Psoas muscle (tissue), 8 donors: Measurements from ENCODE around the gene CCDC69. TPM values are rescaled to one million over a fixed set of nuclear protein-coding genes. Genes with fewer than 3 reads are reported as not detected.

ENCODE experiments used
- ATAC-seq, 4 donors: fragments of 200-7000 bp; cut with Tn5 transposase; one replicate each; pipeline ENCODE4 v1.9.1; 2020; ENCODE audit warnings: moderate library complexity in 3 of 4, mild to moderate bottlenecking in 2 of 4
- DNase-seq, 2 donors: peaks; one replicate each; pipeline ENCODE4 v3.0.0-alpha.2; 2020
- H3K27ac ChIP-seq: fragments of 200-600 bp; one replicate; pipeline ENCODE4 v1.8.0; 2022
- H3K27me3 ChIP-seq, 3 donors: fragments of 200-600 bp in 1 of 3; one replicate each; pipeline versions ENCODE4 v1.6.1 to v1.8.0; 2013 to 2022; ENCODE audit warnings: low read length in 2 of 3, mild to moderate bottlenecking in 2 of 3, moderate library complexity in 1 of 3; ENCODE audit not compliant: insufficient read depth in 3 of 3
- H3K36me3 ChIP-seq, 2 donors: fragments of 200-600 bp in 1 of 2; one replicate each; pipeline versions ENCODE4 v1.6.1 to v1.8.0; 2013 to 2022; ENCODE audit warnings: low read depth in 1 of 2, mild to moderate bottlenecking in 1 of 2, moderate library complexity in 1 of 2; ENCODE audit not compliant: insufficient read depth in 1 of 2
- H3K4me1 ChIP-seq: fragments of 200-600 bp; one replicate; pipeline ENCODE4 v1.8.0; 2022
- H3K4me3 ChIP-seq: fragments of 200-600 bp; one replicate; pipeline ENCODE4 v1.8.0; 2022; ENCODE audit warnings: mild to moderate bottlenecking
- H3K9me3 ChIP-seq: fragments of 200-600 bp; one replicate; pipeline ENCODE4 v1.8.0; 2022
- WGBS, 3 donors: extraction: QIAGEN DNeasy Blood & Tissue Kit; methylation state at CpG; one replicate each; pipeline versions ENCODE4 v1.1.6 to v1.1.7; 2013; 5-methylcytosine and 5-hydroxymethylcytosine counted together
- intact Hi-C, 2 donors: fragments of 100-400 bp; cut with DNase I; formaldehyde crosslinking; loops; one replicate each; pipeline versions ENCODE4 v1.11.0 to v1.14.2; 2022
- polyA plus RNA-seq, 3 donors: library from polyadenylated mRNA; stranded (reverse); fragments of 200-250 nt; gene quantifications; one replicate each; pipeline ENCODE4 v1.2.3, GENCODE V29; 2013
- total RNA-seq, 4 donors: library from RNA; stranded (reverse); fragmentation: NEBNext Ultra II Directional in 2 of 4; extraction: Animal tissue kit (Norgen Biotek cat#: 25700) in 2 of 4; gene quantifications; one replicate each; pipeline versions ENCODE4 v1.2.1 to v1.2.4, GENCODE V29; 2021 to 2023
- TF ChIP-seq, protein P1 (sequence below): fragments of 200-600 bp; IDR thresholded peaks from one replicate; pipeline ENCODE4 v1.8.0; 2022; ENCODE audit warnings: antibody characterized with exemption
- donor health status: healthy with polysubstance abuse.
- donor health status: DM: no; HTN: no; CAD: no; lungs with moderate emphysema.
- donor health status: Bipolar disorder and iron deficiency.
- donor health status: healthy.
- donor health status: DM: yes; HTN: yes; CAD: no.
- donor health status: DM: no; HTN: no; CAD: no.
- donor health status: DM: no; HTN: no; CAD: no.
- donor health status: DM: yes; HTN: yes; CAD: no.

Gene CCDC69
- total and polyA plus RNA-seq, 7 donors: 27.0 to 180 (median 65.9) TPM

DNA sequence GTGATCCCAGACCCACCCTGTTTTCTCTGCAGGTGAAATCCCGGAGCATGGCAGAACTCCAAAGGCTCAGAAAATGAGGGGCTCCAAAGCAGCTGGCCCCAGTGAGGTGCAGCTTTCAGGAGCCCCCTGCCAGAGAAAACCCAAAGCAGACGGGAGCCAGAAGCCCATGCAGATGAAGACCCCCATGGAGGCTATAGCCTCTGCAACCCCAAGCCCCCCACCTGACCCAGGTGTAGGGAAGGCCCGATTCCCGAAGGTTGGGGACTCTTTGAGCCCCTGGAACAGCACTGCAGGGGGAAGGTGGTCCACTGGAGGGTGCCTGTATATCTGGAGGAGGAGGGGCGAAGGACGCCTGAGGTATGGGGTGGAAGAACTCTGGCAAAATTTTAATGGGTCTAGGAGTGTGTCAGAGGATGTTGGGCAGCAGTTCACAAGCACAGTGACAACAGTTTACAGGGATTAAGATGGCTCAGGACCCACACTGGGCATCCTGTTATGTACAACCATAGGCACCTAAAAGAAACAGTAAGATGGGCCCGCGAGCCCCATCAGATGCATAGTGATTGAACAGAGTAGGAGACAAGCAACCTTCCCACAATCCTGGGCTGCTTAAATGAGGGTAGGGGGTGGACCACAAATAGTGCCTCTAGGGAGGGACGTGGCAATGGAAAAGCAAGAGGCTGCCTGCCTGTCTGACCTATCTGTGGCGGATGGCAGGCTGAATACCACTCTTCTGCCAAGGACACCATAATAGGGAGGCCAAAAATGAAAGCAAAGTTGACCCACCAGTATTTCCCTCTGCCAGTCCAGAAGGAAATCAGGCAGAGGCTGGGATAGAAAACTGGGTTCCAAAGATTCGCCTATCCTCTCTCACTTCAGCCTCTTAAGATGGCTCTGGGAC lies 49.9 kb downstream of the CCDC69 start:
- H3K36me3 ChIP-seq: peaks cover 0 to 10% of the 10 kb centered on the region in 2 donors
- ATAC-seq: peak in 3 of 4 donors; percentile 7 to 30 (median 11)
- H3K27ac ChIP-seq: peak overlapping the region; percentile 55
- 74 to 79% (median 74%) methylated on average over 11 of the region's 11 CpGs for WGBS, 3 donors
- no peak for DNase-seq
- H3K9me3 ChIP-seq: no peaks in the 10 kb centered on the region
- intact Hi-C loops: loop anchor here in 1 of 2 donors (10.0 kb wide), 1 partner anchor 71 kb away; no protein-coding TSS in a partner anchor
- TF ChIP-seq, protein P1, sequence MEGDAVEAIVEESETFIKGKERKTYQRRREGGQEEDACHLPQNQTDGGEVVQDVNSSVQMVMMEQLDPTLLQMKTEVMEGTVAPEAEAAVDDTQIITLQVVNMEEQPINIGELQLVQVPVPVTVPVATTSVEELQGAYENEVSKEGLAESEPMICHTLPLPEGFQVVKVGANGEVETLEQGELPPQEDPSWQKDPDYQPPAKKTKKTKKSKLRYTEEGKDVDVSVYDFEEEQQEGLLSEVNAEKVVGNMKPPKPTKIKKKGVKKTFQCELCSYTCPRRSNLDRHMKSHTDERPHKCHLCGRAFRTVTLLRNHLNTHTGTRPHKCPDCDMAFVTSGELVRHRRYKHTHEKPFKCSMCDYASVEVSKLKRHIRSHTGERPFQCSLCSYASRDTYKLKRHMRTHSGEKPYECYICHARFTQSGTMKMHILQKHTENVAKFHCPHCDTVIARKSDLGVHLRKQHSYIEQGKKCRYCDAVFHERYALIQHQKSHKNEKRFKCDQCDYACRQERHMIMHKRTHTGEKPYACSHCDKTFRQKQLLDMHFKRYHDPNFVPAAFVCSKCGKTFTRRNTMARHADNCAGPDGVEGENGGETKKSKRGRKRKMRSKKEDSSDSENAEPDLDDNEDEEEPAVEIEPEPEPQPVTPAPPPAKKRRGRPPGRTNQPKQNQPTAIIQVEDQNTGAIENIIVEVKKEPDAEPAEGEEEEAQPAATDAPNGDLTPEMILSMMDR: no peak
- H3K4me3 ChIP-seq: peak overlapping the region; percentile 28
- H3K4me1 ChIP-seq: peaks cover 25% of the 10 kb centered on the region
- no peaks in the 10 kb centered on the region for H3K27me3 ChIP-seq

DNA sequence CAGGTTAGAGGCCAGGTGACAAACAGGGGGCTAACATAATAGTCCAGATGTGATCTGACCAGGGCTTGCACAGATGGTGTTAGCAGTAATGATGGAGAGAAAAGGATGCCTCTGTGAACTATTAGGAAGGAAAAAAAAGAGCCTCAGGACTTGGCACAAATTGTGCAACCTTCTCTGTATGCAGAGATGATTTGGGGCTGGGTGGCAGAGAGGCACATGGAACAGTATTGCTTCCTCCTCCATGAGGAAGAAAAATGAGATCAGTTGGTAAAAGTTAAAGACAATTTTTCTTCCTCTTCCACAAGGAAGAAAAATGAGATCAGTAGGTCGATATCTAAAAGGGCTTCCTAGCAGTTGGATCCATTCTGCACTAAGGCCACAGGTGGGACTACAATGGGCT lies 52.4 kb downstream of the CCDC69 start:
- DNase-seq: no peak
- no peak for ATAC-seq
- no peak overlapping the region for H3K27ac ChIP-seq
- peaks cover 21% of the 10 kb centered on the region for H3K4me1 ChIP-seq
- H3K27me3 ChIP-seq: no peaks in the 10 kb centered on the region
- H3K9me3 ChIP-seq: no peaks in the 10 kb centered on the region
- H3K4me3 ChIP-seq: no peak overlapping the region
- WGBS, 3 donors: 71 to 85% (median 80%) methylated on average over 1 of the region's 1 CpG
- H3K36me3 ChIP-seq: no peaks in the 10 kb centered on the region
- intact Hi-C loops: loop anchor here in 1 of 2 donors (10.0 kb wide), 1 partner anchor 73 kb away; no protein-coding TSS in a partner anchor
- TF ChIP-seq, protein P1: no peak

DNA sequence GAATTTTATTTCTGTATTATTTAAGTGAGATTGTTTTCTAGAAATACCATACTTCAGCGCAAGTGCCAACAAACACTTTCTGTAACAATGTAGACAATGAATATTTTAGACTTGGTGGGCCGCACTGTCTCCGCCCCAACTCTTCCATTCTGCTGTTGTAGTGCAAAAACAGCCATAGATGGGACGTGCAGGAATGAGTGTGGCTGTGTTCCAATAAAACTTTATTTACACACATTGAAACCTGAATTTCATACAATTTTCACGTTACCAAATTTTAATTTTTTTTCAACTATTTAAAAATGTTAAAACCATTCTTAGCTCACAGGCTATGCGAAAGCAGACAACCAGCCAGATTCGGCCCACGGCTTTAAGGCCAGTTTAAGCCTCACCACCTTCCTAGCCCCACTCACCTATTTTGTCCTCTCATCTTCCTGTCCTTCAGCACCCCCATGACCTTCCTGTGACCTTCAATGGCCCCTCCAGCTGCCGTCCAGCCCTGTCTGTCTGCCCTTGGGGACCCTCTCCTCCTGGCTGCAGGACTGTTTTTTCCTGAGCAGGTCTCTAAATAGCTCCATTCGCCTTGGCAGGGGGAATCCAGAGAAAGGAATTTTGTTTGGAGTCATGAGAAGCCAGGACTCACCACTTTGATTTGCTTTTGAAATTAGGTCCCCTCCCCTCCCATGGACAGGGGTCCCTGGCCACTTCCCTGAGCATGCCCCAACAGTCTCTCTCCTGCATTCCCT lies 55.1 kb downstream of the CCDC69 start:
- intact Hi-C loops: no loop called here
- no peak overlapping the region for H3K27ac ChIP-seq
- WGBS, 3 donors: 37 to 72% (median 72%) methylated on average over 10 of the region's 10 CpGs
- H3K9me3 ChIP-seq: no peaks in the 10 kb centered on the region
- no peaks in the 10 kb centered on the region for H3K27me3 ChIP-seq
- no peaks in the 10 kb centered on the region for H3K36me3 ChIP-seq
- DNase-seq (no peak), ATAC-seq (no peak)
- H3K4me3 ChIP-seq: no peak overlapping the region
- TF ChIP-seq, protein P1: no peak
- peaks cover 14% of the 10 kb centered on the region for H3K4me1 ChIP-seq

DNA sequence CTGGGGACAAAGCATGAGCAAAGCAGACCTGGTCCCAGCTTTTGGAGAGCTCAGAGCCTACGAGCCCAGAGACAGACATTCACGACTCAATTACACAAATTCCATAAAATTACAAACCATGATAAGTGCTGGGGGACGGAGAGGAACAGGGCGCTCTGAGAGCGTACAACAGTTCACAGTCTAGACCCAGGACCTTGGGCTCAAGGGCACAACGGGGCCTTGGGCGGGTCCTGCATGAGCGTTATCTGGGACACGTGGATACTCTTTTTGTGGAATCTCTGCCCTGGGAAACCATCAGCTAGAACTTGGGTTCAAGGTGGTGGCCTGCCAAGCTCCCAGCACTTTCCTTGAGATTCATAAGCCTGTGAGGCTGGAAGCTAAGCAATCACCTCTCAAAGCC lies 56.9 kb downstream of the CCDC69 start:
- Histone ChIP-seq H3K27me3 (no peaks in the 10 kb centered on the region), H3K27ac (no peak overlapping the region), H3K4me3 (no peak overlapping the region), H3K9me3 (no peaks in the 10 kb centered on the region), H3K4me1 (peaks cover 14% of the 10 kb centered on the region), H3K36me3 (no peaks in the 10 kb centered on the region)
- intact Hi-C loops: no loop called here
- TF ChIP-seq, protein P1: no peak
- ATAC-seq (no peak), DNase-seq (no peak)
- WGBS, 3 donors: 78 to 91% (median 79%) methylated on average over 9 of the region's 9 CpGs
